K562 (cell line): ENCODE results near the gene YJU2. TPM values are rescaled to one million over a fixed set of nuclear protein-coding genes. Genes with fewer than 3 reads are reported as not detected.
A peak's percentile ranks its signal among the peaks of the same experiment; 100 is the strongest.

ENCODE experiments used
- BCOR ChIP-seq: fragments of 450-650 bp; IDR thresholded peaks from 2 replicates; pipeline ENCODE4 v1.6.1; 2016
- CHD7 ChIP-seq: fragments of 200-600 bp; sonication (generic); IDR thresholded peaks from one replicate; pipeline ENCODE4 v1.6.1; 2012; ENCODE audit warnings: mild to moderate bottlenecking, low read depth, low read length, inconsistent platforms
- FOXM1 ChIP-seq, 2 experiments: fragments of 450-650 bp in 1 of 2; sonication (generic) in 1 of 2; formaldehyde crosslinking in 1 of 2; IDR thresholded peaks; 2 replicates each; pipeline versions ENCODE4 v1.6.1 to v1.9.0; 2017 to 2022; ENCODE audit warnings: low read depth in 2 of 2, mild to moderate bottlenecking in 2 of 2, missing genetic modification reagents in 1 of 2, moderate library complexity in 1 of 2
- FOXP4 ChIP-seq: sonication (generic); formaldehyde crosslinking; IDR thresholded peaks from 2 replicates; pipeline ENCODE4 v1.8.0; 2022; ENCODE audit warnings: mild to moderate bottlenecking, missing genetic modification reagents, borderline replicate concordance
- HIVEP1 ChIP-seq: fragments of 250-450 bp; sonication (Bioruptor Pico); IDR thresholded peaks from 2 replicates; pipeline ENCODE4 v1.4.0; 2020; ENCODE audit warnings: mild to moderate bottlenecking
- MCM3 ChIP-seq: fragments of 450-650 bp; IDR thresholded peaks from 2 replicates; pipeline ENCODE4 v1.6.1; 2016
- NFIC ChIP-seq: fragments of 450-650 bp; IDR thresholded peaks from 2 replicates; pipeline ENCODE4 v1.6.1; 2017; ENCODE audit warnings: mild to moderate bottlenecking, inconsistent platforms
- PRPF4 ChIP-seq: fragments of 200-400 bp; formaldehyde crosslinking; IDR thresholded peaks from one replicate; pipeline ENCODE4 v1.6.1; 2017; ENCODE audit warnings: low read length, low read depth, mild to moderate bottlenecking; ENCODE audit not compliant: insufficient read depth, poor library complexity, severe bottlenecking
- SIRT6 ChIP-seq: IDR thresholded peaks from one replicate; pipeline ENCODE4 v1.6.1; 2012; ENCODE audit warnings: low read depth, mild to moderate bottlenecking, control low read depth, inconsistent platforms, low read length, moderate library complexity
- TAF15 ChIP-seq: fragments of 200-400 bp; formaldehyde crosslinking; IDR thresholded peaks from 2 replicates; pipeline ENCODE4 v1.6.1; 2017; ENCODE audit warnings: mild to moderate bottlenecking, low read depth, low read length, moderate library complexity
- WHSC1 ChIP-seq: IDR thresholded peaks from one replicate; pipeline ENCODE4 v1.6.1; 2012; ENCODE audit warnings: low read length, control low read depth, inconsistent platforms
- ZNF644 ChIP-seq: fragments of 200-800 bp; sonication (Bioruptor generic); IDR thresholded peaks from 2 replicates; pipeline ENCODE4 v1.6.1; 2016; ENCODE audit warnings: low read depth, missing genetic modification characterization, missing compliant biosample characterization
- polyA plus RNA-seq, 8 experiments: library from polyadenylated mRNA; depleted of rRNA in 4 of 8; stranded (reverse) in 5 of 8; unstranded in 3 of 8; fragments of >200 nt; fragmentation: Nextera tagmentation in 2 of 8; fragmentation: Illumina TruSeq in 1 of 8; extraction: Ambion mirVana in 2 of 8; extraction: Trizol in 1 of 8; gene quantifications; 2 replicates each; pipeline versions ENCODE4 v1.2.1 to v1.2.3, GENCODE V29; 2011 to 2014; ENCODE audit warnings: inconsistent platforms in 1 of 8, missing spikeins in 1 of 8
- total RNA-seq, 7 experiments: library from RNA; depleted of rRNA in 6 of 7; stranded (reverse); fragments of >200 nt in 6 of 7; fragmentation: Illumina TruSeq in 2 of 7; extraction: Trizol in 2 of 7; gene quantifications; 2 replicates each; pipeline versions ENCODE4 v1.2.1 to v1.2.3, GENCODE V29; 2011 to 2021; ENCODE audit warnings: low replicate concordance in 1 of 7

The YJU2 gene
- total and polyA plus RNA-seq, 9 of the 15 experiments (the other 6 are each of a cell fraction or from before 2014, with no cell fraction given), result 0.41 to 34.9 (median 19.3) TPM

DNA sequence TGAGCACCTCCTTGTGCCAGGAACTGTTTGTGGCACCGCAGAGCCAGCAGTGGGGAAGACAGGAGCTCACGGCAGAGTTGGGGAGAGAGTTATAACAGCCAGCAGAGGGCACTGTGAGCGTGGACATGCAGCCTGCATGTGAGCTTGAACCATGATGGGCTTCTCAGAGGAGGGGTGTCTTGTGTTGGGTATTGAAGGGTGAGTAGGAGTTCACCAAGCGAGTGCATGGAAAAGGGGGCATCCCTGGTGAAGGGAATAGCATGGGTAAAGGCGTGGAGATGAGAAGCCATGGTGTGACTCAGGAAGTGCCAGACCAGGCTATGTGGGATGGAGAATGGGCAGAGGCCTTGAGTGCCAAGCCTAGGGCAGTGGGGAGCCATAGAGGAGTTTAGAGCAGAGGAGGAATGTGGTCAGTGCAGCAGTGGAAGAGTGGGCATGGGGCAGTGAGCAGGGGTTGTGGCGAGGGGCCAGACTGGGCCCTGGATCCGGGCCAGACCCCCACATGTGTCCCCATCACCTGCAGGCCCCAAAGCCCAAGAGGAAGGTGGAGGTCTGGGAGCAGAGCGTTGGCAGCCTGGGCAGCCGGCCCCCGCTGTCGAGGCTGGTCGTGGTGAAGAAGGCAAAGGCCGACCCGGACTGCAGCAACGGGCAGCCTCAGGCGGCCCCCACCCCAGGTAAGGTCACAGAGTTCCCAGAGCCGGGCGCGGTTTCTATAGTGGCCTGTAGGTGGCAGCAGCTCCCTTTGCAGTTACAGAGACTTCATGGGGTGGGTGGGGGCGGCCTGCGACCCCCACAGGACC is 20.4 kb downstream of the YJU2 start (continued):
- TF ChIP-seq CHD7 (no peak), BCOR (peak; percentile 86), FOXM1 (IDR thresholded peaks at IDR 0.05; ENCODE audit: low read depth) (no peak), FOXM1 (CRISPR knock-in tag; IDR thresholded peaks at IDR 0.05; ENCODE audit: low read depth) (no peak), PRPF4 (no peak), NFIC (peak; percentile 79), WHSC1 (no peak), HIVEP1 (CRISPR knock-in tag) (no peak), TAF15 (no peak), SIRT6 (no peak), ZNF644 (no peak), MCM3 (no peak), FOXP4 (CRISPR knock-in tag) (peak; percentile 55; the same call in 1 of the 2 replicates)
